Fibroblast of lung (primary cell): ENCODE results near the gene MARF1. TPM values are rescaled to one million over a fixed set of nuclear protein-coding genes. Genes with fewer than 3 reads are reported as not detected.
"Not testable (repeated sequence)": the region's sequence is repeated elsewhere in the genome, so short reads cannot be mapped to it uniquely, and the experiment has no call there.

Source experiments
- DNase-seq, 2 donors: peaks; one replicate each; pipeline versions ENCODE4 v3.0.0 to v3.0.0-alpha.2; 2010; ENCODE audit warnings: low read depth in 2 of 2
- H2AFZ ChIP-seq: 2 replicates; pipeline ENCODE4 v1.5.1; 2012; ENCODE audit warnings: low read length, control low read depth, inconsistent platforms
- H3K27ac ChIP-seq: 2 replicates; pipeline ENCODE4 v1.5.1; 2011; ENCODE audit warnings: low read length, control low read depth; ENCODE audit not compliant: insufficient read depth
- H3K27me3 ChIP-seq: 2 replicates; pipeline ENCODE4 v1.5.1; 2011; ENCODE audit warnings: mild to moderate bottlenecking, low read length; ENCODE audit not compliant: control insufficient read depth, insufficient read depth
- H3K36me3 ChIP-seq: 2 replicates; pipeline ENCODE4 v1.5.1; 2011; ENCODE audit warnings: low read length; ENCODE audit not compliant: control insufficient read depth, insufficient read depth
- H3K4me1 ChIP-seq: 2 replicates; pipeline ENCODE4 v1.5.1; 2011; ENCODE audit warnings: low read length; ENCODE audit not compliant: control insufficient read depth, insufficient read depth; ENCODE audit errors: extremely low read depth
- H3K4me2 ChIP-seq: 2 replicates; pipeline ENCODE4 v1.5.1; 2011; ENCODE audit warnings: low read length, control low read depth; ENCODE audit not compliant: insufficient read depth; ENCODE audit errors: extremely low read depth
- H3K4me3 ChIP-seq, 4 experiments: fragments of 200-600 bp in 1 of 4; sonication (generic) in 1 of 4; replicated peaks in 1 of 4; 2 replicates each; pipeline ENCODE4 v1.5.1; 2011 to 2016; ENCODE audit warnings: low read length in 4 of 4, low read depth in 3 of 4, mild to moderate bottlenecking in 3 of 4, control low read depth in 2 of 4, inconsistent platforms in 1 of 4, mixed read lengths in 1 of 4; ENCODE audit not compliant: insufficient read depth in 1 of 4; ENCODE audit errors: control extremely low read depth in 1 of 4
- H3K79me2 ChIP-seq: 2 replicates; pipeline ENCODE4 v1.5.1; 2012; ENCODE audit warnings: mild to moderate bottlenecking, low read length, inconsistent platforms; ENCODE audit not compliant: control insufficient read depth, insufficient read depth
- H3K9ac ChIP-seq: 2 replicates; pipeline ENCODE4 v1.5.1; 2011; ENCODE audit warnings: mild to moderate bottlenecking, low read length, control low read depth; ENCODE audit not compliant: insufficient read depth
- H3K9me3 ChIP-seq: 2 replicates; pipeline ENCODE4 v1.5.1; 2012; ENCODE audit warnings: low read depth, low read length; ENCODE audit not compliant: control insufficient read depth, insufficient read depth
- H4K20me1 ChIP-seq: 2 replicates; pipeline ENCODE4 v1.5.1; 2011; ENCODE audit warnings: low read length; ENCODE audit not compliant: control insufficient read depth, insufficient read depth; ENCODE audit errors: extremely low read depth
- CTCF ChIP-seq, 2 donors: IDR thresholded peaks in 1 of 2; conservative IDR thresholded peaks in 1 of 2; 1 replicate in 1 of 2; 2 replicates in 1 of 2; pipeline ENCODE4 v1.5.1; 2011 to 2012; ENCODE audit warnings: low read length in 2 of 2, control low read depth in 1 of 2, inconsistent platforms in 1 of 2, low read depth in 1 of 2, mild to moderate bottlenecking in 1 of 2
- EZH2 ChIP-seq: IDR thresholded peaks from 2 replicates; pipeline ENCODE4 v1.5.1; 2012; ENCODE audit warnings: low read length, control low read depth, mild to moderate bottlenecking; ENCODE audit errors: missing control alignments
- polyA plus RNA-seq, 2 donors: library from polyadenylated mRNA; depleted of rRNA in 1 of 2; stranded (reverse) in 1 of 2; unstranded in 1 of 2; fragments of >200 nt; gene quantifications; 2 replicates each; pipeline ENCODE4 v1.2.1, GENCODE V29; 2011 to 2012; ENCODE audit warnings: missing spikeins in 1 of 2
- total RNA-seq: library from RNA; depleted of rRNA; stranded (reverse); fragments of >200 nt; gene quantifications from 2 replicates; pipeline ENCODE4 v1.2.1, GENCODE V29; 2014

The MARF1 gene
- total and polyA plus RNA-seq, 2 donors (not counting 1 experiment from before 2014, with no cell fraction given): 14.6 to 18.8 TPM

GRCh38 chr16:15650698-15651171 lies 7.8 kb upstream of the MARF1 start:
- Histone ChIP-seq H4K20me1 (no peaks in the 10 kb centered on the region), H3K27ac (peak overlapping the region; percentile 82), H3K9me3 (no peaks in the 10 kb centered on the region), H3K4me1 (peaks cover 14% of the 10 kb centered on the region), H3K4me3 (peak overlapping the region; percentile 77 to 91 (median 88)), H3K36me3 (no peaks in the 10 kb centered on the region), H3K27me3 (no peaks in the 10 kb centered on the region), H3K9ac (peak overlapping the region; percentile 87), H3K79me2 (peaks cover 32% of the 10 kb centered on the region), H3K4me2 (peak overlapping the region; percentile 86), H2AFZ (peak overlapping the region; percentile 82)
- no peak for TF ChIP-seq CTCF (conservative IDR thresholded peaks at IDR 0.05 in 1 of 2, IDR thresholded peaks at IDR 0.05 in 1 of 2; ENCODE audit: low read depth in 1 of 2, low read length in 2 of 2)
- TF ChIP-seq EZH2: no peak
- DNase-seq: peak; percentile 31 to 40

DNA sequence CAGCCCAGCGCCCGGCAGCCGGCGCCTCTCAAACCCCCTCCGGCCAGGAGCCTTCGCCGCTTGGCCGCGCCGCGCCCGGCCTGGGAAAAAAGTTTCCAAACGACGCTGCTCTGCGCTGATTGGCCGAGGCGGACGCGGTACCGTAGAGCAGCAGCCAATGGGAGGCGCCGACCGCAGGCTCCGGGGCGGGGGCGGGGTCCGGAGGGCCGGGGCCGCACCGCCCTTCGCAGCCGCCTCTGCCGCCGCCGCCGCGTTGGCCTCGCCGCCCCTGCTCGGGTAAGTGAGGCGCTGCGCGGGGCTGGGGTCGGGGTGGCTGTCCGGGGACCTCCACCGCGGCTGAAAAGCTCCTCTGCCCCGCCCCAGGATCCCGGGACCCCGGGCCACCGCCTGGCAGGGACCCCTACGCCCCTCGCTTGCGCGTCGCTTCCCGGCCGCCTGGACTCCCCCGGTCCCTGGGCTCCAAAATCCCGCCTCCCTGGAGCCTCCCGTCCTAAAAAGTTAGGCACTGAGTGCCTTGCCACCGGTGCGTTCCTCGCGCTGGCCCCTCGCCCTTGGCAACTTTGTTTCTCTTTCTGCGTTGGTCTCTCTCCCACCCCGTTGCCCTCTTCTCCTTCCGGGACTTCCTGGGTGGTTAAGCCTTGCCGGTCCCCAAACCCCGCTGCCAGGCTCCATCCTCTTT lies 7.2 kb upstream of the MARF1 start, which contains the start of gene NDE1:
NDE1 (plus strand) TSS at position 227 of the 679 bp plus-strand sequence. CDS start 14,534 bp downstream, outside the sequence.
- Histone ChIP-seq H2AFZ (peak within 1 kb of the TSS; percentile 82), H3K27me3 (no peaks in the 10 kb centered on the region), H4K20me1 (no peaks in the 10 kb centered on the region), H3K9me3 (no peaks in the 10 kb centered on the region), H3K9ac (peak within 1 kb of the TSS; percentile 87), H3K4me3 (peak within 1 kb of the TSS; percentile 77 to 91 (median 88)), H3K36me3 (no peaks in the 10 kb centered on the region), H3K79me2 (peaks cover 31% of the 10 kb centered on the region), H3K4me1 (peaks cover 14% of the 10 kb centered on the region), H3K4me2 (peak within 1 kb of the TSS; percentile 90), H3K27ac (peak within 1 kb of the TSS; percentile 82)
- peak; percentile 85 to 86 for DNase-seq
- TF ChIP-seq EZH2: no peak
- peak in 1 of 2 donors; percentile 5 for TF ChIP-seq CTCF (conservative IDR thresholded peaks at IDR 0.05 in 1 of 2, IDR thresholded peaks at IDR 0.05 in 1 of 2; ENCODE audit: low read depth in 1 of 2, low read length in 2 of 2)

DNA sequence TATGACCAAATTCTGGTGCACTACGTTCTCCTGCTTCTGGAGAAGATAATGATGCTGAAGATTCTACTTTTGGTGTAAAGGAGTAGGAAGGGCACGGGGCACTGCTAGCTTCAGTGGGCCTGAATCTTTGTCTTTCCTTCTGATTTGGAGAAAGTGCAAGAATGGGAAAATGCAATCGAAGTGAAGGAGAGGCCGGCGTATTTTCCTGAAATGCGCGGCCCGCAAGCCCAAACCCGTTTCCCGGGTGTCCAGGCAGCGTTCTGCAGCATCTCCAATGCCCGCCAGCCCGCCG lies 6.7 kb upstream of the MARF1 start:
- no peak overlapping the region for H3K9ac ChIP-seq
- no peaks in the 10 kb centered on the region for H4K20me1 ChIP-seq
- no peak overlapping the region for H3K27ac ChIP-seq
- no peaks in the 10 kb centered on the region for H3K36me3 ChIP-seq
- TF ChIP-seq EZH2: no peak
- no peak for TF ChIP-seq CTCF (conservative IDR thresholded peaks at IDR 0.05 in 1 of 2, IDR thresholded peaks at IDR 0.05 in 1 of 2; ENCODE audit: low read depth in 1 of 2, low read length in 2 of 2)
- no peaks in the 10 kb centered on the region for H3K27me3 ChIP-seq
- no peak for DNase-seq
- H2AFZ ChIP-seq: peak overlapping the region; percentile 81
- peaks cover 14% of the 10 kb centered on the region for H3K4me1 ChIP-seq
- peak overlapping the region; percentile 37 to 55 (median 42) for H3K4me3 ChIP-seq
- H3K9me3 ChIP-seq: no peaks in the 10 kb centered on the region
- peaks cover 26% of the 10 kb centered on the region for H3K79me2 ChIP-seq
- H3K4me2 ChIP-seq: peak overlapping the region; percentile 90

GRCh38 chr16:15649311-15649710 lies 6.4 kb upstream of the MARF1 start:
- H4K20me1 ChIP-seq, H3K27me3 ChIP-seq, DNase-seq, H3K36me3 ChIP-seq, H3K9ac ChIP-seq, H3K27ac ChIP-seq, H3K9me3 ChIP-seq: not testable (repeated sequence)
- peak overlapping the region; percentile 37 to 55 (median 42) for H3K4me3 ChIP-seq
- H2AFZ ChIP-seq: peak overlapping the region; percentile 81
- H3K4me2 ChIP-seq: peak overlapping the region; percentile 90
- H3K4me1 ChIP-seq: peaks cover 14% of the 10 kb centered on the region
- H3K79me2 ChIP-seq: peaks cover 22% of the 10 kb centered on the region
